Measurements from ENCODE around the gene NME7.
"Not testable (repeated sequence)": the region's sequence is repeated elsewhere in the genome, so short reads cannot be mapped to it uniquely, and the experiment has no call there.

The NME7 gene

GRCh38 chr1:169367686-169368405 lies at the start of gene NME7, which contains the start of gene BLZF1:
TSS of gene NME7 (minus strand) at chr1:169367797. CDS start at chr1:169367710, 87 bp downstream.
TSS of gene BLZF1 (plus strand) at chr1:169368195. CDS start at chr1:169369523, 1,328 bp downstream.
- peak; percentile 89 for DNase-seq (ENCODE audit: low read depth, low spot score)
- peak within 1 kb of the TSS; percentile 94 for H3K27ac ChIP-seq

- no peak overlapping the region for H3K27ac ChIP-seq
- DNase-seq (ENCODE audit: low read depth, low spot score), result no peak
These were observed 47.4 kb upstream of the NME7 start for GRCh38 chr1:169414952-169415351.

GRCh38 chr1:169408340-169408739 lies 40.7 kb upstream of the NME7 start:
- not testable (repeated sequence) for DNase-seq (ENCODE audit: low read depth, low spot score); H3K27ac ChIP-seq

DNA sequence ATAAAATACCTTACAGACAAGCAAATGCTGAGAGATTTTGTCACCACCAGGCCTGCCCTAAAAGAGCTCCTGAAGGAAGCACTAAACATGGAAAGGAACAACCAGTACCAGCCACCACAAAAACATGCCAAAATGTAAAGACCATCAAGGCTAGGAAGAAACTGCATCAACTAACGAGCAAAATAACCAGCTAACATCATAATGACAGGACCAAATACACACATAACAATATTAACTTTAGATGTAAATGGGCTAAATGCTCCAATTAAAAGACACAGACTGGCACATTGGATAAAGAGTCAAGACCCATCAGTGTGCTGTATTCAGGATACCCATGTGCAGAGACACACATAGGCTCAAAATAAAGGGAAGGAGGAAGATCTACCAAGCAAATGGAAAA lies 35.0 kb upstream of the NME7 start:
- DNase-seq (ENCODE audit: low read depth, low spot score); H3K27ac ChIP-seq: not testable (repeated sequence)

DNA sequence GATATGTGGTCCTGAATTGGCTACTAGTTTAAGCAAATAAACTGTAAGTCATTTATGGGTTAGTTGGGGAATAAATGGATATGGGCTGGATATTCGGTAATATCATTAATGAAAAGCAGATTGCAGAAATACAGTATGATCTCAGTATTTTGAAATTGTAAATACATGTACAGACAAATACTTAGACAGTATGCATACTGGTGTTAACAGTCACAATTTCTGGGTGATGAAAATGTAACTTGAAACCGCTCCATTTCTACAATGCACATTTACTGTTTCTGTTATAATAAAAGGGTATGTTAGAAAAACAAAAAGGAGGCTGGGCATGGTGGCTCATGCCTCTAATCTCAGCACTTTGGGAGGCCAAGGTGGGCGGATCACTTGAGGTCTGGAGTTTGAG lies 28.4 kb upstream of the NME7 start:
- DNase-seq (ENCODE audit: low read depth, low spot score), result no peak

DNA sequence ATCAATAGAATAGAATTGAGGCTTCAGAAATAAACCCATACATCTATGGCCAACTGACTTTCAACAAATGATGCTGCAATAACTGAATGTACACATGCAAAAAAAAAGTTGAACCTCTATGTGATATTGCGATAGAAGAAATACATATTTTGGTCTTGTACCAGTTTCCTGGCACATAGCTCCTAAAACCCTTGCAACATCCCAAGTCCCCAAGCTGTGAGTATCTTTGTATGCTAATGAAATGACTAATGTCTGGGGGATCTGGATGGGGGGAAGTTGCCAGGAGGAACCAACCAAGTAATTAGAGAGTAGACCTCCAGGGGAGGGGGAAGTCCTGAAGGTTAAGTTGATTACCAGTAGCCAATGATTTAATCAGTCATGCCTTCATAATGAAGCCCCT lies 24.8 kb upstream of the NME7 start:
- no peak overlapping the region for H3K27ac ChIP-seq
- DNase-seq (ENCODE audit: low read depth, low spot score), result no peak

More for the DNA sequence above, 28.4 kb upstream of the NME7 start:
- H3K27ac ChIP-seq, result no peak overlapping the region

DNA sequence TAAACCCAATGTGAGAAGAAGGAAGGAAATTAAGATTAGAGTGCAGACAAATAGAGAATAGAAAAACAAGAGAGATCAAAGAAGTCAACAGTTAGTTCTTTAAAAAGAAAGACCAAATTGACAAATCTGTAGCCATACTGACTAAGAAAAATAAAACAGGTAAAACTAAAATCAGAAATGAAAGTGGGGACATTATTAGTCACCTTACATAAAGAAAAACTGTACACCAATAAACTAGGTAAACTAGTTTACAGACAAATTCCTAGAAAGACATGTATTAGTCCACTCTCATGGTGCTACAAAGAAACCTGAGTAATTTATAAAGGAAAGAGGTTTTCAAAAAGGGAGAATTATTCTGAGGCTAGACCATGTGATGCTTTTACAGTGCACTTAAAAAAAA lies 22.7 kb upstream of the NME7 start:
- DNase-seq (ENCODE audit: low read depth, low spot score), result no peak

DNA sequence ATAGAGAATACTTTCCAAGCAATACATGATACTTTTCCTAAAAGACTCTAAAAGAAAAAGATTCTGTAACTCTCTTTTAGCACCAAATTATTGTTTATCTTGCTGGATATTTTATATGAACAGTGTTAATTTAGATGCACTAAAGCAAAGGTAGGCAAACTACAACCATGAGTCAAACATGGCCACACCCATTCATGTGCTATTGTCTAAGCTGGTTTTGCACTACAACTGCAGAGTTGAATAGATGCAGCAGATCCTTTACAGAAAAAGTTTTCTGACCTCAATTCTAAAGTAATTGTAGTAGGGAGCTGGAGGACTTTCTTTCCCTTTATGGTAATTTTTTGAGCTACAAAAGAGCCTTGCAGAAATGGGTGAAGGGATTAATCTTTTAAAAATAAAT lies 19.8 kb upstream of the NME7 start:
- no peak for DNase-seq (ENCODE audit: low read depth, low spot score)
- no peak overlapping the region for H3K27ac ChIP-seq

More for the DNA sequence above, 22.7 kb upstream of the NME7 start:
- H3K27ac ChIP-seq, result no peak overlapping the region

DNA sequence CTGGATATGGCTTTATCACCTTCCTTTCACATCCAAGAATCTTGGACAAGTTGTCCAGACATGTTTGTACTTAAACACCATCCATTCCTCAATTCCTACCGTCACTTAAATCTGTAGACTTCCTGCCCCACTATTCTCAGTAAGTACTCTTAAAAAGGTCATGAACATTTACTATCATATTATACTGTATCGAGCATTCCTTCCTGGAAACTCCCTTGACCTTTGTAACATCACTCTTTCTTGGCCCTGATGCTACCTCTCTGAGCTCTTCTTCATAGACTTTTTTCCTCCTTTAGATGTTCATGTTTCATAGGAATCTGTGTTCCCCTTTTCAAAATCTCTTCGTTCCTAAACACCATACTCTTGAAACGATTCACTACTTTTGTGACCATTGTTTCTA lies 15.9 kb upstream of the NME7 start:
- no peak for DNase-seq (ENCODE audit: low read depth, low spot score)
- H3K27ac ChIP-seq, result peak overlapping the region; percentile 5

DNA sequence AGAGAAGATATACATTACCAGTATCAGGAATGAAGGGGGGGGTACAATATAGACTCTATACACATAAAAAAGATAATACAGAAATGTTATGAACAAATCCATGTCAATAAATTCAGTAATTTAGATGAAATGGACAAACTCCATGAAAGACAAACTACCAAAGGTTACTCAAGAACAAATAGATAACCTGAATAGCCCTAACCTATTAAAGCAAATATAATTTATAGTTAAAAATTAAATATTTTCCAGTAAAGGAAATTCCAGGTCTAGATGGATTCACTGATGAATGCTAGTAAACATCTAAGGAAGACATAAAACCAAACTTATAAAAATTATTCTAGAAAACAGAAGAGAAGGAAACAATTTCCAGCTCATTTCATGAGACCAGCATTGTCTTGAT lies 13.6 kb upstream of the NME7 start:
- no peak overlapping the region for H3K27ac ChIP-seq
- no peak for DNase-seq (ENCODE audit: low read depth, low spot score)

DNA sequence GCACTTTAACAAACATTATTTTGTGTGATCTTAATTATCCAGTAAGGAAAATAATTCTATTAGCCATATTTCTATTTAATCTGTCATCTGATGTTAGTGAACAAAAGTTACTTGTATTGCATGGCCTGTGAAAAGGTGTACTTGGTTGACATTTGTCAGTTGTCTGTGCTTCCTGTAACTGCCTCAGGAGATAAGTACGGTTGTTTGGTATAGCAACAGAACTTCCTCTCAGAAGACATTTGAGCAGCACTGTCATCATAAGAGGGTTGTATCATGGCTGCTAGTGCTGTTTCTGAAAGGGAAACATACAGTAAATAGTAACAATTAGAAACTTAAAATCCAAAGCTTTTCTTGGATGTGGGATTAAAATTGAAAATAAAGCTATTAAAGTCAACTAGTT lies 3.8 kb upstream of the NME7 start:
- no peak overlapping the region for H3K27ac ChIP-seq
- DNase-seq (ENCODE audit: low read depth, low spot score), result no peak

DNA sequence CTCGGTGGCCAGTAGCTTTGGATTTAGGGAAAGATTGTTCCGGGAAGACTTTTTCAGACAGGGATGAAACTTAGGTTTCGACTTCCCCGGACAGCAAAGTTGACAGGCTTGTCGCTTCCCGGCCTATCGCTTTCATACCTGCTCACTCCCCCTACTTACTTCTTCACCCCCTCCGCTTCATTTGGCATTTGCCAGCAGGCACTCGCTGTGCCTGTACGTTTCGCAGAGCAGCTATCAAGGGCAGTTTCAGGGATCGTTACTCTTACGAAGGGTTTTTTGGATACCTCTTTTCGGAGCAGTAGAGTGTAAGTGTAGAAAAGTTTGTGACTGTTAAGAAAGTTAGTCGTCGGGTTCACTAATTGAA lies 791 bp upstream of the NME7 start:
- no peak for DNase-seq (ENCODE audit: low read depth, low spot score)
- peak overlapping the region; percentile 94 for H3K27ac ChIP-seq

DNA sequence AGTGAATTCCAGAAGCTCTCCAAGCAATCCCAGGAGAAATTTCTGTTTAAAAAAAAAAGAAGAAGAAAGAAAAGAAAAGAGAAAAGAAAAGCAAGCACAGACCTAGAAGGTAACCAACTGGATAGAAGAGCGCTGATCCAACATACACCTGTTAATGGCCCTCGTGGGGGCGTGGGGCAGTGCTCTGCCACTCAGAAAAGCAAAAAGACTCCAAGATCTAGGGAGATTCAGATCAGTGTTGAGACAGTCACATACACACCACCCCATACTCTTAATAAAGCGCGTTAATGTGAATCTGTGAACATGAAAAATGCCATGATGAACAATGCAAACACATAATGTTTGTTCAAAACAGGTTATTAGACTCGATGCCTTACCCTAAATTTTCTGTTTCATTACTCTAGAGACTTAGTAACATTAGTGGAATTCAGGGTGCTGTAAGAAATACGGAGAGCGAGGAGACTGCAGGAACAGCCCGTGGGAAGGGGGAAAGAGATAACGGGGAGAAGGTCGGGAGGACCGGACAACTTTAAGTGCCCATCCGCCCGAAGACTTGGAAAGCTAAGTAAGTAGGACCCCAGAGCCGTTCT lies 406 bp downstream of the NME7 start:
- H3K27ac ChIP-seq, result peak overlapping the region; percentile 94
- no peak for DNase-seq (ENCODE audit: low read depth, low spot score)

DNA sequence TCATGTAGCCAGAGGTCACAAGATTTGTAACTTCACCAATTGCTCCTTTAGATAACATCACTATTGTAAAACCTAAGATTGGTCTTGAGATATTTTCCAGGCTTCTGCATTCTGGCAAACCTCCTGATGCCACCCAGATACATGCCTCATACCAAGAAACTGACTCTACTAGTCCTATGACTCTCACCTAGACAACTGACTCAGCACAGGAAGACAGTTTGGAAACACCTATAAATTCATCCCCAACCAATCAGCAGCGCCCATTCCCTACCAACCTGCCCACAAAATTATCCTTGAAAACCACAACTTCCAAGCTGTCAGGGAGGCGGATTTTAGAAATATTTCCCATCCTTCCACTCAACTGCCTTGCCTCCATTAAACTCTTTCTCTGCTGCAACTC lies 2.6 kb downstream of the NME7 start:
- DNase-seq (ENCODE audit: low read depth, low spot score), result peak; percentile 94
- peak overlapping the region; percentile 94 for H3K27ac ChIP-seq

DNA sequence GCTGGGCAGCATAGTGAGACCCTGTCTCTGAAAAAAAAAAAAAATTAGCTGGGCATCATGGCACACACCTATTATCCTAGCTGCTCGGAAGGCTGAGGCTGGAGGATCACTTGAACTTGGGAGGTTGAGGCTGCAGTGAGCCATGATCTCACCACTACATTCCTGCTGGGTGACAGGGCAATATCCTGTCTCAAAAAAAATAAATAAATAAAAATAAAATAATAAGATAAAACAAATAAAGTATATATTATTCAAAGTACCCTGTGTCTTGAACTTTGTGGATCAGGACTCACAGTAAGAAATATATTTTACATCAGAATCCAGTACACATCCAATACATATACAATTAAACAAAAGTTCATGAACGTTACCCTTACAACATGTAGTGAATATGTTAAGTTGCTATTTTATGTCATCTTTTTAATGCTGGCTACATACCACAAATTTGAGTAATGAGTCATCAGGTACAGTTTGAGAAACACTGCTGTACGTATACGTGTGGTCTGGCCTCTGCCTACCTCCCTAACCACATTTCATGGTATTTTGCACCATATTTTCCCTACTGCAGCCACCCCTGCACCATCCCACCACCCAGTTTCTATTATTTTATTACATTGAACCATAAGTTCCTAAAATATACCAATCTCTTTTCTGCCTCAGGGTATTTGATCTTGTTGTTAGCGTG lies 4.4 kb downstream of the NME7 start:
- peak overlapping the region; percentile 94 for H3K27ac ChIP-seq
- DNase-seq (ENCODE audit: low read depth, low spot score), result peak; percentile 51

DNA sequence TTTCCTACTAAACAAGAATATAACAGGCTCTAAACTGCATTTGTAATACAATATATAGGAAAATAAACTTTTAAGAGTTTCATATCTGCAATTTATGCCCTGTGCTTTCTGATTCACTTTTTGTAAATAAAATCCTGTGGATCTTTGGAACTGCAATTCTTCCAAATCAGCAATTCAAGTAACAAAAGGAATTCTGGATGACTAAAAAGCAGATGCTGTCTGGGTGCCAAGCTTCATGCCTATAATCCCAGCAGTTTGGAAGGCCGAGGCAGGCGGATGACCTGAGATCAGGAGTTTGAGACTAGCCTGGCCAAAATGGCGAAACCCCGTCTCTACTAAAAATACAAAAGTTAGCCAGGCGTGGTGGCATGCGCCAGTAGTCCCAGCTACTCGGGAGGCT lies 6.3 kb downstream of the NME7 start:
- no peak for DNase-seq (ENCODE audit: low read depth, low spot score)
- H3K27ac ChIP-seq, result no peak overlapping the region

DNA sequence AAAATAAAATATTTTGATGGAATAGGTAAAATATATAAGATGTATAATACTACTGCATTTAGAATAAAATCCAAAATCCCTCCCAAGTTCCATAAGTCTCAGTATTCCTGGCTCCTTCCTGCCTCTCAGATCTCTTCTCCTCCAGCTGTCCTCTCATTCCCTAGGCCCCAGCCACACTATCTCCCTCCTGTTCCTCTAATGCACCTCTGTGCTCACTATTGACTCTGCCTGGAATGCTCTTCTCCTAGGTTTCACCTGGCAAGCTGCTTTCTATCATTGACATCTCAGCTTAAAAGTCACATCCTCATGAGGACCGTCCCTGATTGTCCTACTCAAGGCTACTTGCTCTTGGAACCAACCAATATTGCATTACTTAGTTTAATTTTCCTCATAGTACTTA lies 7.2 kb downstream of the NME7 start:
- no peak overlapping the region for H3K27ac ChIP-seq
- no peak for DNase-seq (ENCODE audit: low read depth, low spot score)

DNA sequence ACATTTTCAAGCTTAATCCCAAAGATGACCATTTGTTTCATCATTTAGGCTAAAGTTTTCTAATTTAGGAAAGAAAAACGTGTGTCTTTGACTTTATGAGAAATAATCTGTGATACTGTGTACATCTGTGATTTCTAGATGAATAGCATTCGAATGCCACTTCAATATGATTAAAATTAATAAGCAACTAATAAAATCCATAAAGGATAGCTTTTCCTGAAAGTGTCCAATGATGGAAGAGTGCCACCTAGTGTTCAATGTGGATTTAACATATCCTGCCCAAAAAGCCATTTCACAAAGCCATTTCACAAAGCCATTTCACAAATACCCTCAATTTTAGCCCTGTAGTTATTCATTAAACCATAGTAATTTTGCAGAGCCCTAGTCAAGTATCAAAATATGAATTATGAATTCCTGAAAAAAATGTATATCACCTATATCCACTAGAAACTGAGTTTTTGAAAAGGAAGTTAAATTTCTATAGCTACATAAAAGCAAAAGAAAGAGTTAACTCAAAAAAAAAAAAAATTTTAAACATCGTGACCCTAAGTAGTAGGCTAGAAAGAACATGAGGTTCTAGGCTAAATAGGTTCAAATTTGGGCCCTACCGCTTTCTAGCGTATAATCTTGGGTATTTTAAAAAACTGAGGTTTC lies 19.1 kb downstream of the NME7 start:
- DNase-seq (ENCODE audit: low read depth, low spot score), result no peak

DNA sequence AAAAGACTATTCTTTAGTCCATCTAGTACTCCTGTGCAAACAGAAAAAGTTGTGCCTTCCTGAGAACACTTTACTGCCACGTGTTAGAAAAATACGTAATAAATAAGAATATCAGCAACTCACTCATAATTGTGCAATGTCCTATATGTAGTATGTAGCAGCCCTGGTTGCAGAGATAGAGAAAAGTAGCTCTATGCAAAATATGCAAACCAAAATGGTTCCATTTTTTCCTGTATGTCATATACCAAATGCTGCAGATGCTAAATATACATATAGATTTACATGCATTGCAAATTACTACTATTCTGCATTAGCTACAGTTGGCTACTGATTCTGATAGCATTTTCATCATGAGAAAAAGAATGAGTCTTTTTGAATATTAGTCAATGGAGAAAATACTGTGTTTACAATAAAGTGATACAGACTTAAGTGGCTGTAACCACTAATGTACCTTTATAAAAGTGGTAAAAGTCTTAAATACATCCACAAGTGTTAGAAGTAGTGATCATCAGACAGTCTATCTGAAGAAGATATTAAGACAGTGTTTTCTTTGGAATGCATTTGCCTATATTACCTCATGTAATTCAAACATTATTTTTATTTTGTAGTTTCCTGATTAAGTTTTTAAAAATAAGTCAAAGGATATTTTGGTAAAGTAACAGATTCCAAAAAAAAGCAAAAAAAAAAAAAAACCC lies 19.8 kb downstream of the NME7 start:
- H3K27ac ChIP-seq, result no peak overlapping the region
- no peak for DNase-seq (ENCODE audit: low read depth, low spot score)

More for the DNA sequence above, 19.1 kb downstream of the NME7 start:
- no peak overlapping the region for H3K27ac ChIP-seq

DNA sequence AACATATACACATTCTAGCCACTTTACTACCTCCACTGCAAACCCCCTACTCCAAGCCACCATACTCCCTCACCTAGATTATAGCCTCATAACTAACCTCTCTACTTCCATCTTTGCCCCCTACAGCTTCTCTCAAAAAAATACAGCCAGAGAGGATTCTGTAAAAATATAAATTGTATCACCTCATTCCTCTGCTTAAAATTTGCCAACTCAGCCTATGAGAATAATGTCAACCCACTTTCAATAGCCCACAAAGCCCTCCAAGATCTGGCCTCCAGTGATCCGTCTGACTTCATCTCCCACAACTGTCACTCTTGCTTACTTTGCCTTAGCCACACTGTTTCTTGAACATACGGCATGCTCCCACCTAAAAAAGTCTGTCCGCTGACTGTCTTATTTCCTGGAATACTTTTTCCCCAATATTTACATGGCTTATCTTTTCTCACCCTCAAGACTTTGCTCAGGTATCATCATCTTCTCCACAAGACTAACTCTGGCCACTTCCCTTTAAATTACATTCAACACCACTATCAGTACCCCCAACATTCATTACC lies 21.5 kb downstream of the NME7 start:
- no peak for DNase-seq (ENCODE audit: low read depth, low spot score)
- no peak overlapping the region for H3K27ac ChIP-seq

All from epithelial cell of prostate (primary cell).